Body of pancreas (tissue), 4 donors: Measurements from ENCODE around the gene GNB1.

Experiments
- CTCF ChIP-seq, 7 experiments: fragments of 450-650 bp in 4 of 7; fragments of 200-600 bp in 3 of 7; sonication (generic) in 3 of 7; IDR thresholded peaks; one replicate each; pipeline ENCODE4 v1.5.1; 2016 to 2019; ENCODE audit warnings: antibody characterized with exemption in 7 of 7
- POLR2A ChIP-seq, 3 donors: fragments of 450-650 bp; IDR thresholded peaks; one replicate each; pipeline ENCODE4 v1.6.1; 2016; ENCODE audit warnings: antibody characterized with exemption in 3 of 3, mild to moderate bottlenecking in 2 of 3

- TF ChIP-seq CTCF (IDR thresholded peaks at IDR 0.05) (no peak), POLR2A (IDR thresholded peaks at IDR 0.05) (no peak)
Measured at GRCh38 chr1:1894354-1895059, 3.6 kb upstream of the GNB1 start.
